Measurements from ENCODE around the gene OAS2.

The OAS2 gene

GRCh38 chr12:112973818-112974231, 4.5 kb upstream of the OAS2 start:
- Histone ChIP-seq H3K4me1 (ENCODE audit: insufficient read depth, low read length, severe bottlenecking) (peaks cover 14% of the 10 kb centered on the region), H3K27ac (ENCODE audit: low read depth, low read length, poor library complexity, severe bottlenecking) (no peak overlapping the region), H3K9me3 (ENCODE audit: low read length) (no peaks in the 10 kb centered on the region), H3K4me3 (ENCODE audit: low read depth, low read length, poor library complexity, severe bottlenecking) (no peak overlapping the region), H3K79me2 (ENCODE audit: insufficient read depth, low read length) (no peaks in the 10 kb centered on the region), H3F3A (ENCODE audit: insufficient read depth, low read length) (no peaks in the 10 kb centered on the region), H3K36me3 (ENCODE audit: insufficient read depth, low read length) (no peaks in the 10 kb centered on the region), H3K9me2 (ENCODE audit: low read depth, low read length) (no peaks in the 10 kb centered on the region), H4K20me1 (ENCODE audit: insufficient read depth, low read length) (no peaks in the 10 kb centered on the region), H3K4me2 (ENCODE audit: low read length) (no peak overlapping the region), H3K27me3 (ENCODE audit: insufficient read depth, low read length) (no peaks in the 10 kb centered on the region), H3K9ac (ENCODE audit: low read length) (no peak overlapping the region), H2AFZ (ENCODE audit: low read length) (no peak overlapping the region)
- TF ChIP-seq CTCF (IDR thresholded peaks at IDR 0.05; ENCODE audit: low read length) (no peak), EZH2 (IDR thresholded peaks at IDR 0.05; ENCODE audit: borderline replicate concordance, low read length) (no peak)

GRCh38 chr12:112974904-112975303, 3.4 kb upstream of the OAS2 start:
- TF ChIP-seq EZH2 (IDR thresholded peaks at IDR 0.05; ENCODE audit: borderline replicate concordance, low read length) (no peak), CTCF (IDR thresholded peaks at IDR 0.05; ENCODE audit: low read length) (no peak)
- Histone ChIP-seq H3K36me3 (ENCODE audit: insufficient read depth, low read length) (no peaks in the 10 kb centered on the region), H3K4me1 (ENCODE audit: insufficient read depth, low read length, severe bottlenecking) (peaks cover 25% of the 10 kb centered on the region), H3K27me3 (ENCODE audit: insufficient read depth, low read length) (no peaks in the 10 kb centered on the region), H3K79me2 (ENCODE audit: insufficient read depth, low read length) (0 out of 2 replicates have a peak, but pooled peaks cover 4% of the 10 kb centered on the region), H4K20me1 (ENCODE audit: insufficient read depth, low read length) (no peaks in the 10 kb centered on the region), H3F3A (ENCODE audit: insufficient read depth, low read length) (no peaks in the 10 kb centered on the region), H3K9me2 (ENCODE audit: low read depth, low read length) (no peaks in the 10 kb centered on the region), H2AFZ (ENCODE audit: low read length) (no peak overlapping the region), H3K4me2 (ENCODE audit: low read length) (no peak overlapping the region), H3K4me3 (ENCODE audit: low read depth, low read length, poor library complexity, severe bottlenecking) (no peak overlapping the region), H3K9ac (ENCODE audit: low read length) (no peak overlapping the region), H3K27ac (ENCODE audit: low read depth, low read length, poor library complexity, severe bottlenecking) (no peak overlapping the region), H3K9me3 (ENCODE audit: low read length) (no peaks in the 10 kb centered on the region)

- H3K79me2 ChIP-seq (ENCODE audit: insufficient read depth, low read length), result 0 out of 2 replicates have a peak, but pooled peaks cover 5% of the 10 kb centered on the region
- no peaks in the 10 kb centered on the region for H3F3A ChIP-seq (ENCODE audit: insufficient read depth, low read length)
- H3K27me3 ChIP-seq (ENCODE audit: insufficient read depth, low read length), result no peaks in the 10 kb centered on the region
- H4K20me1 ChIP-seq (ENCODE audit: insufficient read depth, low read length), result no peaks in the 10 kb centered on the region
- 0 out of 2 replicates have a peak, but pooled peaks cover 2% of the 10 kb centered on the region for H3K9me3 ChIP-seq (ENCODE audit: low read length)
- peak overlapping the region; percentile 69 for H3K27ac ChIP-seq (ENCODE audit: low read depth, low read length, poor library complexity, severe bottlenecking)
- no peak overlapping the region for H3K4me2 ChIP-seq (ENCODE audit: low read length)
- no peak overlapping the region for H3K4me3 ChIP-seq (ENCODE audit: low read depth, low read length, poor library complexity, severe bottlenecking)
- no peak overlapping the region for H2AFZ ChIP-seq (ENCODE audit: low read length)
- TF ChIP-seq CTCF (IDR thresholded peaks at IDR 0.05; ENCODE audit: low read length) (no peak), EZH2 (IDR thresholded peaks at IDR 0.05; ENCODE audit: borderline replicate concordance, low read length) (no peak)
- no peaks in the 10 kb centered on the region for H3K36me3 ChIP-seq (ENCODE audit: insufficient read depth, low read length)
- H3K9ac ChIP-seq (ENCODE audit: low read length), result no peak overlapping the region
- no peaks in the 10 kb centered on the region for H3K9me2 ChIP-seq (ENCODE audit: low read depth, low read length)
- peaks cover 33% of the 10 kb centered on the region for H3K4me1 ChIP-seq (ENCODE audit: insufficient read depth, low read length, severe bottlenecking)
Observed at GRCh38 chr12:112977139-112977538, 1.2 kb upstream of the OAS2 start.

All from OCI-LY1 (cell line).